GM19025 (cell line): ENCODE measurements around the gene NDFIP2.

Source experiments
- ATAC-seq: cut with Tn5 transposase; IDR thresholded peaks from one replicate; pipeline ENCODE4 v1.9.1; 2021; ENCODE audit warnings: mild to moderate bottlenecking, low read depth, moderate library complexity; ENCODE audit not compliant: unreplicated experiment

NDFIP2 gene

GRCh38 chr13:79480954-79481684 is at the start of gene NDFIP2:
TSS of gene NDFIP2 (plus strand) at chr13:79481155. CDS start at chr13:79481204, 49 bp downstream.
- peak; percentile 94 for ATAC-seq

DNA sequence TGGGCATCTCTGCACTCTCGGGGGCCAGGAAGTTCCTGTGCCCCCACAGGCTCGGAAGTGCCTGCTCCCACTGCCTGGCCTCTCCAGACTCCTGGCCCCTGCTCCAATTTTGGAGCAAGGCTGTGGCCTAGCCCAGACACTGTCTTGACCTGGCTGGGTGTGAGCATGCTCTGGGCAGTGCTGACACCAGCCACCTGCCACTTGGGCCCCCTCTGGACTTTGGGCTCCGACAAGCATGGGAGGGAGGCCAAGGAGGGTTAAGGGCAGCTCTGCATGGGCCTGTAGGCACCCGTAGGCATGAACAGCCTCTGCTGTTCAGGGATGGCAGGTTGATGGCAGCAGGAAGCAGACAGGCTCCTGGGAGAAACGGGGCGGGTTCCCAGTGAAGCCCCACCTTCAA is 48.9 kb upstream of the NDFIP2 start:
- ATAC-seq = no peak

DNA sequence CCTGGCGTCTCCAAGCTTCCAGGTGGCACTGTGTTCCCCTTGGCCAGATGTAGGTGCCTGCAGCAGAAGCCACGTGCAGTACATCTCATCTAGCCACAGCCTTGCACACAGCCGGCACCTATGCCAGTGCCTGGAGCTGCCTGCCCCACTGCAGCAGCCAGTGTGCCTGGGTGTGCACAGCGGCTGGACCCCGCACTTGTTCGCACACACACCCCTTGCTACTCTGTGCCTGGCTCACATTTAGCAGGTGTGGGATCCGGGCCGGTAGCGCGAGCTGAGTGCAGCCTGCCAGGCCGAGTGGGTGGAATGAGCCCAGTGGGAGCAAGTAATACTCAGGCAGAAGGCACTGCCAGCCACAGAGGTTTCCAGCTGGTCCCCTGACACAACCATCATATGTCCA is 48.0 kb upstream of the NDFIP2 start:
- ATAC-seq = no peak

GRCh38 chr13:79434556-79434955 is 46.4 kb upstream of the NDFIP2 start:
- ATAC-seq = no peak

DNA sequence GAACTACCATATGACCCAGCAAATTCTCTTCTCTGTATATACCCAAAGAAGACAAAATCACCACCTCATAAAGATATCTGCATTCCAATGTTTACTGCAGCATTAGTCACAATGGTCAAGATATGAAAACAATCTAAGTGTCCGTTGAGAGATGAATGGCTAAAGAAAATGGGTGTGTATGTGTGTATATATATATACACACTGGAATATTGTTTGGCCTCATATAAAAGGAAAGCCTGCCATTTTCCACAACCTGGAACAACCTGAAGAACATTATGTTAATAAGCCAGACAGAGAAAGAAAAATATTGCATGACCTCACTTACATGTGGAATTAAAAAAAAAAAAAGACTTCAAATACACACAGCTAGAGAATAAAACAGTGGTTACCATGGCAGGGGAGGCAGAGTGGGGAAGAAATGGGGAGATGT is 45.4 kb upstream of the NDFIP2 start:
- no peak for ATAC-seq

DNA sequence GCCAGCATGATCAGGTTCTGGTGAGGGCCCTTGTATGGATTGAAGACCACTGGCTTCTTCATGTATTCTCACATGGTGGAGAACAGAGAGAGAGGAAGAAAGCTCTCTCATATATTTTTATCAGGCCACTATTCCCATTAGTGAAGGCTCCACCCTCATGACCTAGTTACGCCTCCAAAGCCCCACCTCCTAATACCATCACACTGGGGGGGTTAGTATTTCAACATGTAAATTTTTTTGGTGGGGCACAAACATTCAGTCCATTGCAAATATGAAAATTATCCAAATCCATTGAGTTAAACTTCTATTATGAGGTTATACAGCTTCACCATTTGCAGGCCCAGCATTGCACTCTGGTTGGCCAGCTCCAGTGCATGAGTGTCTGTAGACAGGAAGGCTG is 41.7 kb upstream of the NDFIP2 start:
- ATAC-seq = no peak

DNA sequence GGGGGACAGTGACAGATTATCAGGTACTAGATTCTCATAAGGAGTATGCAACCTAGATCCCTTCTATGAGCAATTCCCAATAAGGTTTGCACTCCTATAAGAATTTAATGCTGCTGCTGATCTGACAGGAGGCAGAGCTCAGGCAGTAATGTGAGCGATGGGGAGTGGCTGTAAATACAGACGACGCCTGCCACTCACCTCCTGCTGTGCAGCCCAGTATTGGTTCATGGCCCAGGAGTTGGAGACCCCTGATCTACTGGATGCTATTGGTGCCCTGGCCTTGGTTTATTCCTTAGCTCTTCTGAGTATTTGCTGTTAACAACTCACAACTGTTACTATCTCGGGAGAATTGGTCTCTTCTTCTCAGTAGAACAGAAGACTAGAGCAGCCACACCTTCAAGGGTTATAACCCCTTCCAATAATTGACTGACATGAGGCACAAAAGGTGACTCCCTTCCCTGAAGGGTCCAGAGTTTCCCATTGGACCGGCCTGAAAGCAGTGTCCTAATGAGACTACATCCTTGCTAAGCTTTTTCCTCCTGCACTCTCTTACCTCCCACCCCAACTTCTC is 39.9 kb upstream of the NDFIP2 start:
- no peak for ATAC-seq

DNA sequence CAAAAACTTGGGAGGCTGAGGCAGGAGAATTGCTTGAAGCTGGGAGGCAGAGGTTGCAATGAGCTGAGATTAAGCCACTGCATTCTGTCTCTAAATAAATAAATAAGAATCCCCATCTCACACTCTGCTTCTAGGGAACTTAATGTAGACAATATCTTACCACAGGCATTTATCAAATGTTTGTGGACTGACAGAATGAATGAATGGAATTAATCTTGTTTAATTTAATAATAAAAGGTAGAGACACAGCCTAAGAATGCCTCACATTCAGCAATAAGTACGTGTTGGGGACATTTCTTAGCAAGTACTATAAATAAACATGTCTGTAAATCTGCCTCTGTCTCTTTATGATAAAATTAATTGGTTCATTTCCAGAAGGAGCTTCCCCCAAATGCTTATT is 38.7 kb upstream of the NDFIP2 start:
- no peak for ATAC-seq

GRCh38 chr13:79442706-79443105 is 38.2 kb upstream of the NDFIP2 start:
- ATAC-seq = no peak

- no peak for ATAC-seq
Measured at GRCh38 chr13:79445968-79446645, 34.8 kb upstream of the NDFIP2 start.

GRCh38 chr13:79447141-79447540 is 33.8 kb upstream of the NDFIP2 start:
- no peak for ATAC-seq

DNA sequence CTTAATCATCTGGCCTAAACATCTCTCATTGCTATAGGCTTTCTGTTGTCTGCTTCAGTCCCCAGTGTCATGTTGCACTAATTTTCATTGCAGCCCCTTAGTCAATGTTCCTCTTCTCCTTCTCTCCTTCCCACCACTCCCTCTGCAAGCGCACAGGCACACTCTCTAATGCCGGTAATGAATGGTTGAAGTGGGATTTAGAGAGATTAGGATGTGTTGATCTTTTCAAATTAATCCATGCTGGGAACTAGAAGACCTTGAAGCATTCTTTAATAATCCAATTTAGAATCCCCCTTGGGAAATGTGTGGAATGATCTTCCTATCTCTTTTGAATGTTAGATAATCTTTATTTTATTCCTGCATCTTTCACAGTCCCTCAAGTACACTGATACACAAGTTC is 33.2 kb upstream of the NDFIP2 start:
- ATAC-seq = no peak

GRCh38 chr13:79448413-79448812 is 32.5 kb upstream of the NDFIP2 start:
- no peak for ATAC-seq

DNA sequence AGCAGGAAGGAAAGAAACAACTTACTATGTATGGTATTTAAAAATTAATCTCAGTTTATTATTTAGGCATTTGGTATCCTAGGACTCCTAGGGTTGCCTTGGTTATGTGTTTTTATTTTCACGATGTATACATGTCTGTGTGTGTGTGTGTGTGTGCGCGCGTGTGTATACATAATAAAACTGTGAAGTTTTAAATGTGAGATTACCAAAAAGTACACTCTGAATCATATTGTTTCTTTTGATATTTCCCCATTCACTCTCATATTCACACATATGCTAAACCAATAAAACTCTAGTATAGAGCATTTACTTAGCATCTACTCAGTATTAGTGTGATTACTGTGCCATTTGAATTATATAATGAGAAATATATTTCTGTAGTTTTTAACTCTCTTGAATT is 30.8 kb upstream of the NDFIP2 start:
- ATAC-seq = no peak

DNA sequence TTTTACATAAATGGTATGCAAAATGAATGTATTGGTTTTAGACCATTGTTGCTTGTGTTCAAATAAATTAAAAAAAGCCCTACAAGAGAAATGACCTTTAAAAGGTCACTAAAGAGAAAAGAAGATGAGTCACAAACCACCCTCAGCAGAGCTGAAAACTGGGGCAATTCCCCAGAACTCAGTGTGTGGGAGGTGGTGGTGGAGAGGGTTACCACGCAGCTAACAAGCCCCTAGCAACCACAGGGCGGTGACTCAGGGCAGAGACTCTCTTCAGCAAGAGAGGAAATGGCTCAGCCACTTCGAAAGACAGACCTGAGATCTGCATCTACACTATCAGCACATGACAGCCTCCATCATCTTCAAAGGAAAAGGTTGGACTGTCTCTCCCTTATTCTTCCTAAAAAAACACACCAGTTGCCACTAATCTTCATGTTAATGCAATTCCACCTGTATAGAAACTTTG is 29.4 kb upstream of the NDFIP2 start:
- peak; percentile 100 for ATAC-seq

- no peak for ATAC-seq
Measured at GRCh38 chr13:79452239-79452913, 28.6 kb upstream of the NDFIP2 start.

DNA sequence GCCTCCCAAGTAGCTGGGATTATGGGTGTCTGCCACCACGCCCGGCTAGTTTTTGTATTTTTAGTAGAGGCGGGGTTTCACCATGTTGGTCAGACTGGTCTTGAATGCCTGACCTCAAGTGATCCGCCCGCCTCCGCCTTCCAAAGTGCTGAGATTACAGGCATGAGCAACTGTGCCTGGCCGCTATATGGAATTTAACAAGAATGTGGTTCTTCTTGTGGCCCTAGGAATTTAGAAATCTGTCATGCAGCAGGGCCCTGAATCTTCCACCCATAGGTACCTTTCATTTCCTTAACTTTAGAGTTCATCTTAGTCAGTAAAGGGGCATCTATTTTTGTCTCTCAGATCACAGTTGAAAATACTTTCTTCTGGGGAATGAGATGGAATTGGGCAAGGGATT is 25.6 kb upstream of the NDFIP2 start:
- ATAC-seq = no peak

DNA sequence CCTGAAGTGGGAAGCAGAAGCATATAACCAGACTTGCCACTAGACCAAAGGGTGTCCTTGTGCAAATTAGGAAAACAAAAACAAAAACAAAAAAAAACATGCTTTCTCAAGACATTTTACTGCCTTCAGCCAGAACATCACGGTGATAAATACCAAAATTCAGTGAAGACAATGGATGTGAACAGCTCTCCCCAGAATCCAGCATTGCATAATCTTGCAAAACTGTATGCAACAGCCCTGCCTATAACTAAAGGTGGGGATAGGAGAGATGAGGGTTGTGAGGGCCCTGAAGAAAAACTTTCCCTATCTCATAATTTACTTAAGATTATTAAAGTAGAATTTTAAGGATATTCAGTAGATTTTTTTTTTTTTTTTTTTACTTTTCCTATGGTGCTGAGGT is 24.9 kb upstream of the NDFIP2 start:
- no peak for ATAC-seq

- ATAC-seq = no peak
Measured at GRCh38 chr13:79456656-79457365, 24.1 kb upstream of the NDFIP2 start.

DNA sequence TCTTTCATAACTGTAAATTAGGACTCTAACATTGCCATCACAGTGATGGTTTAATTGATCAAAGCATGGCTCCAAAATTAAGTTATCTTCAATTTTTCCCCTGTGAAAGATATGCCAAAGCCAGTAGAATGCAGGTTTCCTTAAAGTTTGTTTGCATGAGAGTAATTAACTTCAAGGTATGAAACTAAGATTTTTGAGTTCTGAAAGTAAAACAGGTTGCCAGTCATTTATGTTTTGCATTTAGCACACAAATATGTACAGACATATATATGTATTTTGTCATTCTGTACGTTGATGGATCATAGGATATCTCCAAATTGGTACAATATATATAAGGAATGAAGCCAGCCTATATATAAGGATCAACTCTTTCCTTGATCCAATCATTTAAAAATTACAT is 23.6 kb upstream of the NDFIP2 start:
- no peak for ATAC-seq

DNA sequence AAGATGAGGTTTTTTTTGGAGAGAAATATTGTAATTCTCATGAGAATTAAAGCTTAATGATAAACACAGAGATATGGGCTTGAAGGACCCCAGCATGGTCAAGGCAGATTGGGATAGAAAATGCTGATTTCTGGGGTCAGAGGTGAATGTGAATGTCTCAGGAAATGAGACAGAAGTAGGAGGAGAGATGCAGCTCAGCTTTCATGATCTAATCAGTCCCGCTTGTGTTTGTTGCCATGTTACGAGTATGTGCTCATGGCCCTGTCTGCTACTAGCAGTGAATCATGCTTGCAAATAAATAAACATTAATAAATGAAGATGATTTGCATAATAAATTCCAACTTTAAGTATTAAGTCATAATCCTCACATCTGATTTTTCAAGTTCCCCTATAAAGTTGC is 23.0 kb upstream of the NDFIP2 start:
- ATAC-seq = no peak
